IMR-90 (cell line): ENCODE results near the gene MAGEA3.

Experiments used
- CEBPB ChIP-seq: IDR thresholded peaks from 2 replicates; pipeline ENCODE4 v1.6.1; 2012; ENCODE audit warnings: low read depth, low read length, improper control_type of control experiment
- CHD1 ChIP-seq: IDR thresholded peaks from 2 replicates; pipeline ENCODE4 v1.6.1; 2012; ENCODE audit warnings: low read depth, low read length, improper control_type of control experiment
- MXI1 ChIP-seq: IDR thresholded peaks from 2 replicates; pipeline ENCODE4 v1.6.1; 2012; ENCODE audit warnings: low read depth, mild to moderate bottlenecking, low read length, moderate library complexity, borderline replicate concordance
- POLR2A ChIP-seq: IDR thresholded peaks from 2 replicates; pipeline ENCODE4 v1.6.1; 2012; ENCODE audit warnings: mild to moderate bottlenecking, low read depth, low read length
- RAD21 ChIP-seq: IDR thresholded peaks from 2 replicates; pipeline ENCODE4 v1.6.1; 2012; ENCODE audit warnings: low read length, improper control_type of control experiment
- TF ChIP-seq, protein P1 (sequence below): conservative IDR thresholded peaks from 2 replicates; pipeline ENCODE4 v1.5.1; 2012; ENCODE audit warnings: mild to moderate bottlenecking, low read depth, low read length, improper control_type of control experiment
- TF ChIP-seq, protein P2 (sequence below): fragments of 150-350 bp; IDR thresholded peaks from 2 replicates; pipeline ENCODE4 v1.6.1; 2016; ENCODE audit warnings: low read depth, mild to moderate bottlenecking, low read length, moderate library complexity, borderline replicate concordance

DNA sequence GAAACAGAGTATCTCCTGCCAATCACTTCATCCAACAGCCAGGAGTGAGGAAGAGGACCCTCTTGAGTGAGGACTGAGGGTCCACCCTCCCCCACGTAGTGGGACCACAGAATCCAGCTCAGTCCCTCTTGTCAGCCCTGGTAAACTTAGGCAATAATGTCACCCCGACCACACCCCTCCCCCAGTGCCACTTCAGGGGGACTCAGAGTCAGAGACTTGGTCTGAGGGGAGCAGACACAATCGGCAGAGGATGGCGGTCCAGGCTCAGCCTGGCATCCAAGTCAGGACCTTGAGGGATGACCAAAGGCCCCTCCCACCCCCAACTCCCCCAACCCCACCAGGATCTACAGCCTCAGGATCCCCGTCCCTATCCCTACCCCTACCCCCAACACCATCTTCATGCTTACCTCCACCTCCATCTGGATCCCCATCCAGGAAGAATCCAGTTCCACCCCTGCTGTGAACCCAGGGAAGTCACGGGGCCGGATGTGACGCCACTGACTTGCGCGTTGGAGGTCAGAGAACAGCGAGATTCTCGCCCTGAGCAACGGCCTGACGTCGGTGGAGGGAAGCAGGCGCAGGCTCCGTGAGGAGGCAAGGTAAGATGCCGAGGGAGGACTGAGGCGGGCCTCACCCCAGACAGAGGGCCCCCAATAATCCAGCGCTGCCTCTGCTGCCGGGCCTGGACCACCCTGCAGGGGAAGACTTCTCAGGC, 34.8 kb downstream of the MAGEA3 start, which contains the start of the genes CSAG1 and MAGEA12:
- TF ChIP-seq, protein P1, sequence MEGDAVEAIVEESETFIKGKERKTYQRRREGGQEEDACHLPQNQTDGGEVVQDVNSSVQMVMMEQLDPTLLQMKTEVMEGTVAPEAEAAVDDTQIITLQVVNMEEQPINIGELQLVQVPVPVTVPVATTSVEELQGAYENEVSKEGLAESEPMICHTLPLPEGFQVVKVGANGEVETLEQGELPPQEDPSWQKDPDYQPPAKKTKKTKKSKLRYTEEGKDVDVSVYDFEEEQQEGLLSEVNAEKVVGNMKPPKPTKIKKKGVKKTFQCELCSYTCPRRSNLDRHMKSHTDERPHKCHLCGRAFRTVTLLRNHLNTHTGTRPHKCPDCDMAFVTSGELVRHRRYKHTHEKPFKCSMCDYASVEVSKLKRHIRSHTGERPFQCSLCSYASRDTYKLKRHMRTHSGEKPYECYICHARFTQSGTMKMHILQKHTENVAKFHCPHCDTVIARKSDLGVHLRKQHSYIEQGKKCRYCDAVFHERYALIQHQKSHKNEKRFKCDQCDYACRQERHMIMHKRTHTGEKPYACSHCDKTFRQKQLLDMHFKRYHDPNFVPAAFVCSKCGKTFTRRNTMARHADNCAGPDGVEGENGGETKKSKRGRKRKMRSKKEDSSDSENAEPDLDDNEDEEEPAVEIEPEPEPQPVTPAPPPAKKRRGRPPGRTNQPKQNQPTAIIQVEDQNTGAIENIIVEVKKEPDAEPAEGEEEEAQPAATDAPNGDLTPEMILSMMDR: no peak
- TF ChIP-seq POLR2A (no peak), MXI1 (no peak), RAD21 (no peak), CEBPB (no peak), CHD1 (no peak)
- TF ChIP-seq, protein P2, sequence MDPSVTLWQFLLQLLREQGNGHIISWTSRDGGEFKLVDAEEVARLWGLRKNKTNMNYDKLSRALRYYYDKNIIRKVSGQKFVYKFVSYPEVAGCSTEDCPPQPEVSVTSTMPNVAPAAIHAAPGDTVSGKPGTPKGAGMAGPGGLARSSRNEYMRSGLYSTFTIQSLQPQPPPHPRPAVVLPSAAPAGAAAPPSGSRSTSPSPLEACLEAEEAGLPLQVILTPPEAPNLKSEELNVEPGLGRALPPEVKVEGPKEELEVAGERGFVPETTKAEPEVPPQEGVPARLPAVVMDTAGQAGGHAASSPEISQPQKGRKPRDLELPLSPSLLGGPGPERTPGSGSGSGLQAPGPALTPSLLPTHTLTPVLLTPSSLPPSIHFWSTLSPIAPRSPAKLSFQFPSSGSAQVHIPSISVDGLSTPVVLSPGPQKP: no peak
